Ovary (tissue), 1 donor: ENCODE data around the gene ADARB2.

Experiments
- EP300 ChIP-seq: sonication (generic); formaldehyde crosslinking; IDR thresholded peaks from one replicate; pipeline ENCODE4 v1.6.1; 2017; ENCODE audit warnings: antibody characterized with exemption
- POLR2A ChIP-seq: fragments of 450-650 bp; IDR thresholded peaks from one replicate; pipeline ENCODE4 v1.6.1; 2017; ENCODE audit warnings: antibody characterized with exemption, mild to moderate bottlenecking, moderate library complexity

DNA sequence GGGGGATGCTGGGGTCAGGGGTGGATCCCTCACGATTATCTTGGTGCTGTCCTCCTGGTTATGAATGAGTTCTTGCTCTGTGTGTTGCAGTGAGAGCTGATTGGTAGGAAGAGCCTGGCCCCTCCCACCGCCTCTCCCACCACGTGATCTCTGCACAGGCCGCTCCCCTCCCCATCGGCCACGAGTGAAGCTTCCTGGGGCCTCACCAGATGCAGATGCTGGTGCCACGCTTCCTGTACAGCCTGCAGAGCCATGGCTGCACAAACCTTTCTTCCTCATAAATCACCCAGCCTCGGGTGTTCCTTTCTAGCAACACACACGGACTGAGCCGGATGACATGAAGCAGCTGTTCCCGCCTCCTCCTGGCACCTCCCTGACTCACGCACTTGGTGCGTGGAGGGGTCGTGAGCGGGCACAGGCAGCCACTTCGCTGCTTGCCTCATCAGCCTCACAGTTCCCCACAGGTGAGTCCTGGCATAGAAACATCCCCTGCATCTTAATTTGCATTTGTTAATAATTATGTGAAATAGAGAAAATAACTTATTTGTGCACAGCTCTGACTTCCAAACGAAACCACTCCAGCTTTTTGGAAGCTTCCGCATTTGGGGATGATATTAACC lies 210.8 kb downstream of the ADARB2 start:
- no peak for TF ChIP-seq POLR2A
- no peak for TF ChIP-seq EP300
